T-helper 9 cell (primary cell): ENCODE data around the gene CYP17A1.
"Not testable (repeated sequence)": the region's sequence is repeated elsewhere in the genome, so short reads cannot be mapped to it uniquely, and the experiment has no call there.

Experiments used
- DNase-seq: peaks from one replicate; pipeline ENCODE4 v3.0.0-alpha.2; 2020

The CYP17A1 gene

DNA sequence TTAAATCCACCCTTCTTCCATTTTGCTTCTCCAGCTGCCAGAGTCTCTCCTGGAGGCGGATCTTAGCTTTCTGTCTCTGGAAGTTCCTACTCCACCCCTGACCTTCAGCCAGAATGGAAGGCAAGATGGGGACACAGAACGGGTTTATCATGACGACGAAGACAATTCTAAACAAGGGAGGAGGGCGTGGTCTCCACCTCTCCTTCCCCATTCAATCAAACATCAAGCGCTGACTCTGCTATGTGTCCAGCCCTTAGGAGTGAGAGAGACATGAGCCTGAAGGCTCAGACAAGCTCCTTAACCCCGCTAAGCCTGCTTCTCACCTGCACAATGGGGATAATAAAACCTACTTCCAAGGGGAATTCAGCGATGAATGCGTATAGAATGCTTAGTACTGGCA is 3.1 kb downstream of the CYP17A1 start:
- DNase-seq, result no peak

- DNase-seq, result no peak
Observed at GRCh38 chr10:102832987-102833386, 4.2 kb downstream of the CYP17A1 start.

- DNase-seq, result no peak
Observed at GRCh38 chr10:102832248-102832647, 5.0 kb downstream of the CYP17A1 start.

DNA sequence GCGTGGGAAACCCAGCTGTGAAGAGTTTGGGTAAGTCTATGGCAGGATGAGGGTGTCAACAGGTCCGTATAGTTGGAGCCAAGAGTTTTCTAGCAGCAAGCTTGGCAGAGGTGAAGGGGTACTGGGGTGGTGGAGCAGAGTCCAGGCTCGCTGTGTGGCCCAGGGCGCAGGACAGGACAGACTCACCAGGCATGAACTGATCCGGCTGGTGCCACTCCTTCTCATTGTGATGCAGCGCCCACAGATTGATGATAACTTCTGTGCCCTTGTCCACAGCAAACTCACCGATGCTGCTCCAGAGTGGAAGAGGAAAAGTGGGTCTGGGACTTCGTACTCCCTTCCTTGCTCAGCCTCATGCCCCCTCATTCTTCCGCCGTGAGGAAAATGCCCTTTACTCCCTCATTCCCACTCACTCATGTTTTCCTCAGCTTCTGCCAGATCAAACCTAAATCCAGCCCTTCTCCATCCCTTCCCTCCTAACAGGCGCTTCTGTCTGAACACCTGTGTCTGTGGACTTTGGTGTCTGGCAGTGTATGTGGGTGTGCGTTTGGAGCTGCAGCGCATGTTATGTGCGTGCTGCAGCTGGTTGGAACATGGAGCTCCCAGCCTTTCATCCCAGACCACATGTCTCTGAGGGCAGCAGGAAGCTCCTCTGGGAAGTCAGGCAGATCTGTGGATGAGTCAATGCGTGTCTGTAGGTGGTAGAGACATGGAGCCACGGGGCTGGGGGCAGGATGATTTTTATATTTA is 5.7 kb downstream of the CYP17A1 start:
- no peak for DNase-seq

DNA sequence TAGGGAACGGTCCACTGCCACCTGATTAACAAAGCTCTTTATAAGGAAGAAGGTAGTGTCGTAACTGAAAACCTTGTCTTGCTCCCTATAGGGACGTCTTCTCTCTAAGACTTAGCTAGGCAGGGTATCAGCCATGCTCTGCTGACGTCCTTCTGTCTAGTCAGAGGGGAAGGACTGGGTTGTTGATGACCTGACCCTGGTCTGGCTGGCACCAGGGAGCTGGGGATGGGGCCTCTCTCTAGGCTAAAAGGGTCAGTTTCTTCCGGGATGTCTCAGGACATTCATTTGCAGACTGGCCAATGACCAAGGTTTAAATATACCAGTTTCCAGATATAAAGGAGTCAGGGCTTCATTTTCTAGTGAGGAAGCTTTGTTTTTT is 9.6 kb downstream of the CYP17A1 start:
- DNase-seq, result no peak

- no peak for DNase-seq
Observed at GRCh38 chr10:102826148-102826796, 10.9 kb downstream of the CYP17A1 start.

- DNase-seq, result no peak
Observed at GRCh38 chr10:102824664-102825063, 12.5 kb downstream of the CYP17A1 start.

GRCh38 chr10:102822222-102822621 is 15.0 kb downstream of the CYP17A1 start:
- no peak for DNase-seq

DNA sequence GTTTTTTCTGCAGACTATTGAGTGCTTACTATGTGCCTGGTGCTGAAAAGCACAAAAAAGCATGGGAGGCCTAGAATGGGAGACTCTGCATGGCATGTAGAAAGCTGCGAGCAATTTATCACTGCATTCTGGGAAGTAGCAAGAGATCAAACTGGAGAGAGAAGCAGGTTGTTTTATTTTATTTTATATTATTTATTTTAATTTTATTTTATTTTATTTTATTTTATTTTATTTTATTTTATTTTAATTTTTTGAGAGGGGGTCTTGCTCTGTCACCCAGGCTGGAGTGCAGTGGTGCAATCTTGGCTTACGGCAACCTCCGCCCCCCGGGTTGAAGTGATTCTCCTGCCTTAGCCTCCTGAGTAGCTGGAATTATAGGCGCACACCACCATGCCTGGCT is 17.2 kb downstream of the CYP17A1 start:
- DNase-seq, result not testable (repeated sequence)

DNA sequence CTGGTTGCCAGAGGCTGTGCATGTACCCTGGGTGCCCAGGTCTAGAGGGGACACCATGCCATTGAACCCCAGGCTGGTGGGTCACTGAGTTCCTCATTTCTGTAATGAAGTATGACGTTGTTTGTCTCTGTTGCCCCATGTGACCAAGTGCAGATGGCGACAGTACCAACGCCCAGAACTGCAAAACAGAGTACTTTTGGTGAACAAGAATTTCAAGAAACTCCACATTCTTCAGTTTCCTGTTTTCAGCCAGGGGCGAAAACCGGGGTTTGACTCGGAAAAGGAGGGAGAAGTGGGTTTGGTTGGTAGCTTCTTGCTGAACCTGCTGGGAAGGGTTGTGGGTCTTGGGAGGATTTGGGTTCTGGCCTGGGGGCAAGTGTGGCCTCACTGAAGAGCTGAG is 18.2 kb downstream of the CYP17A1 start:
- no peak for DNase-seq

DNA sequence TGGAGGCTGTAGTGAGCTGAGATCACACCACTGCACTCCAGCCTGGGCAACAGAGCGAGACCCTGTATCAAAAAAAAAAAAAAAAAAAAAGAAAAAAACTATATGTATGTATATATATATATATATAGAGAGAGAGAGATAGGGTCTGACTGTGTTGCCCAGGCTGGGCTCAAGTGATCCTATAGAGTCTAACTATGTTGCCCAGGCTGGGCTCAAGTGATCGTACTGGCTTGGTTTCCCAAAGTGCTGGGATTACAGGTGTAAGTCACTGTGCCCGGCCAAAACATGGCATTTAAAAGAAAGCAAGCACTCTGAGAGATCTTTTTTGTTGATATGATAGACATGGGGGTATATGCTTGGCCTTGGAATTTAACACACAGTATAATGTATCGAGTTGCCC is 20.0 kb downstream of the CYP17A1 start:
- no peak for DNase-seq

DNA sequence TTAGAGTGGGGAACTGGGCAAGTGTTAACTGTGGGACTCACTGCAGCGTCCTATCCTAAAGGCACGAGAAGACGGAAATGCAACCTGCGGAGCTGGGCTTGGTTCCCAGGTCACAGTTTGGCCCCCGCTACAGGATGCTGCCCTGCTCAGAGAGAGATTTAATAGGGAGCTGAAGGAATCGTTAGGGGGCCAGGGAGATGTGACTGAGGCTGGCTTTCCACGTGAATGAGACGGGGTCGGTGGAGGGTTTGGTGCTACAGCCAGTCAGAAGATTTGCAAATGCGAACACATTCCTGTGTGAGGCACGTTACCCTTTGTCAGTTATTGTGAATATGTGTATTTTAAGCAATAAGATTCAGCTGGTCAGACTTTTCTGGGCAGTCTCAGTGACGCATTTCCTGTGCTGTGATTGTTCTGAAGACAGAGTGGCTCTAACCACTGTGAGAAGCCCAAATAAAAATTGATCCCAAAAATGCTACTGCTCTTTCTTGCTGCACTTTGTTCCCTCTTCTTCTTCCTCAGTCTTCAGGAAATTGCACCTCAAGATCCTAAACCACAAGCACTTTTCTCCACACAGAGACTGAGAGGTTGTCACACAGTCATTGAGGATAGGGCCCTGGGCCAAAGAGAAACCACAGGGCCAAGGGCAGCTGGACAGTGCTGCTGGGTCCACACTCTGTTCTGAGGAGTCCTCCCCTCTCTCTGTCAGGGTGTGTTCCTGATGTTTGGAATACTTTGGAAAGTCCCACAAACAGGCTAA is 21.2 kb downstream of the CYP17A1 start:
- no peak for DNase-seq

DNA sequence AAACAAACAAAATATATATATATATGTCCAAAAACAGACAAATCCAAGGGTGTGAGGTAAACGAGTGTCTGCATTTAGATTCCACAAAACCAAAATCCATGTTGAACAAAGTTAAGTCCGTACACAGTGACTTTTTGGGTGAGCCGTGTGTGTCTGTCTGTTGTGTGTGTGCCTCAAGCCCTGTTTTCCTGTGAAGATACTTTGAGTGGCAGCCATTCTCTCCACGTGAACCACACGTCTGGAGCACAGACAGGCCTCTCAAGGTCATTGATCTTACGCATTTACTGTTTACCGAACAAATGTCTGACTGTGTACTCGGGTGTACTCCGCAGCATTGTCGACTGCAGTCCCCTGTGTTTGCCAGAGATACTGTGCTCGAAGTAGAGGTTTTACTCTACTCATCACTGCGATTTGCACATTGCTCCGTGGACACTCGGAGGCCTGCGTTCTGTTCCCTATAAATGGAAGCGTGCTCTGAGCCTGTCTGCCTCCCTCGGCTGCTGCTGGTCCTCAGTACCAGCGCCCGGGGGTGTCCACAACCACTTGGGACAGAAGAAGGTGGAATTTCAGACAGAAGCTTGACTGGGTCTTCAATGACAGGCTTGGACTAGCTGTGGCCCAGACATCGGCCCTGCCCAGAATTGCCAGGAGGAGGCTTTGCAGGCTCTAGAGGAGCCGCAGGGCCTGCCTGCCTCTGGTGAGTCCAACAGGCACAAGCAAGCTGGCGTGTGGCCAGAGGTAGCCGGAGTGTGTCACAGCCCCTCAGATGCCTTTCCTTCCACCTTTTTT is 22.1 kb downstream of the CYP17A1 start:
- no peak for DNase-seq

GRCh38 chr10:102814453-102814871 is 22.8 kb downstream of the CYP17A1 start:
- no peak for DNase-seq

- no peak for DNase-seq
Observed at GRCh38 chr10:102813734-102814452, 23.3 kb downstream of the CYP17A1 start.

DNA sequence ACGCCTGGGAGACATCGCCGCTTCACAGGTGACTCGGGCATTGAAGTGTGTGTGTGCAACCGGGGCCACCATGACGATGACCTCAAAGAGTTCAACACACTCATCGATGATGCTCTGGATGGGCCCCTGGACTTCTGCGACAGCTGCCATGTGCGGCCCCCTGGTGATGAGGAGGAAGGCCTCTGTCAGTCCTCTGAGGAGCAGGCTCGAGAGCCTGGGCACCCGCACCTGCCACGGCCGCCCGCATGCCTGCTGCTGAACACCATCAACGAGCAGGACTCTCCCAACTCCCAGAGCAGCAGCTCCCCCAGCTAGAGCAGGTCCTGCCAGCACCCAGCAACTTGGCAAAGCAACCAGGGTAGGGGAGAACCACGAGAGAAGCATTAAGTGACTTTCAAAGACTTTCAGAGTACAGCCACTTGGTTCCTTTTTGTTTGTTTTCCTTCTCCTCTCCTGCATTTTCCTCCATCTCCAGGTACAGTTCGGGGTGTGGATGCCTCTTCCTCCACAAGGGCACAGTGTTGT is 24.1 kb downstream of the CYP17A1 start:
- DNase-seq, result no peak

GRCh38 chr10:102812231-102812876 is 24.9 kb downstream of the CYP17A1 start:
- DNase-seq, result no peak

GRCh38 chr10:102811346-102811745 is 25.9 kb downstream of the CYP17A1 start:
- no peak for DNase-seq

GRCh38 chr10:102808380-102808779 is 28.8 kb downstream of the CYP17A1 start:
- no peak for DNase-seq

GRCh38 chr10:102804382-102805055 is 32.7 kb downstream of the CYP17A1 start:
- no peak for DNase-seq
